IMR-90 (cell line): ENCODE data around the gene CYP27B1. TPM values are rescaled to one million over a fixed set of nuclear protein-coding genes. Genes with fewer than 3 reads are reported as not detected.

ENCODE experiments used
- ATAC-seq: fragments of 200-7000 bp; cut with Tn5 transposase; 2 replicates; pipeline ENCODE4 v1.9.1; 2020; ENCODE audit warnings: low read depth, mild to moderate bottlenecking, moderate library complexity
- BruUV-seq: library from RNA; stranded (reverse); fragments of 400-500 nt; replicated peaks from 2 replicates; lab custom pipeline; 2021; lab: Mats Ljungman, UMichigan
- CTCF ChIA-PET: fragments of 300-600 bp; formaldehyde crosslinking; extraction: SDS; loops from one replicate; lab custom pipeline; 2021; ENCODE audit warnings: antibody characterized with exemption; lab: Yijun Ruan, JAX
- POLR2A ChIA-PET: fragments of 300-600 bp; sonication (Branson Sonifier 250); formaldehyde crosslinking; loops from one replicate; lab custom pipeline; 2022; ENCODE audit warnings: antibody characterized with exemption; ENCODE audit not compliant: unreplicated experiment; lab: Charles Lee
- DNase-seq: peaks from one replicate; pipeline ENCODE4 v3.0.0; 2013
- H2AFZ ChIP-seq: replicated peaks from 2 replicates; pipeline ENCODE3; 2013; ENCODE audit warnings: low read length, mild to moderate bottlenecking; ENCODE audit not compliant: poor library complexity
- H2AK5ac ChIP-seq: 2 replicates; pipeline ENCODE4 v1.6.1; 2013; ENCODE audit warnings: low read depth, low read length, inconsistent platforms
- H2AK9ac ChIP-seq: replicated peaks from 2 replicates; pipeline ENCODE3; 2013; ENCODE audit warnings: mild to moderate bottlenecking, low read depth, low read length, moderate library complexity; ENCODE audit not compliant: poor library complexity
- H2BK120ac ChIP-seq: 2 replicates; pipeline ENCODE4 v1.6.1; 2013; ENCODE audit warnings: low read depth, low read length, inconsistent platforms
- H2BK15ac ChIP-seq: 3 replicates; pipeline ENCODE4 v1.6.1; 2013; ENCODE audit warnings: low read depth, low read length, inconsistent platforms
- H2BK20ac ChIP-seq: 2 replicates; pipeline ENCODE4 v1.6.1; 2013; ENCODE audit warnings: low read depth, mild to moderate bottlenecking, inconsistent platforms, low read length, moderate library complexity
- H2BK5ac ChIP-seq: 2 replicates; pipeline ENCODE4 v1.6.1; 2013; ENCODE audit warnings: mild to moderate bottlenecking, low read depth, low read length, inconsistent platforms; ENCODE audit not compliant: poor library complexity, severe bottlenecking
- H3K14ac ChIP-seq: replicated peaks from 2 replicates; pipeline ENCODE4 v1.6.1; 2013; ENCODE audit warnings: low read depth, low read length, inconsistent platforms
- H3K18ac ChIP-seq: 2 replicates; pipeline ENCODE4 v1.6.1; 2013; ENCODE audit warnings: low read depth, low read length, control low read depth
- H3K23ac ChIP-seq: 2 replicates; pipeline ENCODE4 v1.6.1; 2013; ENCODE audit warnings: low read depth, low read length, inconsistent platforms
- H3K27ac ChIP-seq: 2 replicates; pipeline ENCODE4 v1.5.1; 2013; ENCODE audit warnings: mild to moderate bottlenecking, control low read depth, low read length; ENCODE audit not compliant: insufficient read depth
- H3K27me3 ChIP-seq: 2 replicates; pipeline ENCODE4 v1.6.1; 2013; ENCODE audit warnings: low read length; ENCODE audit not compliant: control insufficient read depth, insufficient read depth
- H3K36me3 ChIP-seq: 2 replicates; pipeline ENCODE4 v1.6.1; 2013; ENCODE audit warnings: low read length, mixed read lengths; ENCODE audit not compliant: control insufficient read depth, insufficient read depth
- H3K4ac ChIP-seq: 2 replicates; pipeline ENCODE4 v1.6.1; 2013; ENCODE audit warnings: low read depth, low read length, inconsistent platforms
- H3K4me1 ChIP-seq: 2 replicates; pipeline ENCODE4 v1.6.1; 2013; ENCODE audit warnings: low read length, mixed read lengths; ENCODE audit not compliant: control insufficient read depth, insufficient read depth
- H3K4me2 ChIP-seq: 2 replicates; pipeline ENCODE4 v1.6.1; 2013; ENCODE audit warnings: low read depth, mild to moderate bottlenecking, control low read depth, low read length, moderate library complexity
- H3K4me3 ChIP-seq: 2 replicates; pipeline ENCODE4 v1.5.1; 2013; ENCODE audit warnings: low read depth, mild to moderate bottlenecking, control low read depth, low read length, moderate library complexity; ENCODE audit not compliant: insufficient read depth
- H3K56ac ChIP-seq: 2 replicates; pipeline ENCODE4 v1.6.1; 2013; ENCODE audit warnings: low read length, inconsistent platforms; ENCODE audit not compliant: insufficient read depth; ENCODE audit errors: extremely low read depth
- H3K79me1 ChIP-seq, 2 experiments: 2 replicates each; pipeline ENCODE4 v1.6.1; 2013; ENCODE audit warnings: low read length in 2 of 2, inconsistent platforms in 1 of 2, low read depth in 1 of 2
- H3K9ac ChIP-seq: 2 replicates; pipeline ENCODE4 v1.6.1; 2013; ENCODE audit warnings: low read depth, low read length, control low read depth
- H3K9me1 ChIP-seq: 2 replicates; pipeline ENCODE4 v1.6.1; 2013; ENCODE audit warnings: low read length, inconsistent platforms; ENCODE audit not compliant: insufficient read depth
- H3K9me3 ChIP-seq: 2 replicates; pipeline ENCODE4 v1.6.1; 2013; ENCODE audit warnings: low read length; ENCODE audit not compliant: control insufficient read depth, insufficient read depth
- H4K20me1 ChIP-seq: 2 replicates; pipeline ENCODE4 v1.6.1; 2013; ENCODE audit warnings: low read length, inconsistent platforms; ENCODE audit not compliant: insufficient read depth
- H4K5ac ChIP-seq: 2 replicates; pipeline ENCODE4 v1.6.1; 2013; ENCODE audit warnings: mild to moderate bottlenecking, low read depth, low read length, control low read depth
- H4K8ac ChIP-seq, 2 experiments: 2 replicates each; pipeline ENCODE4 v1.6.1; 2013; ENCODE audit warnings: low read depth in 2 of 2, low read length in 2 of 2, control low read depth in 1 of 2, inconsistent platforms in 1 of 2
- H4K91ac ChIP-seq: 2 replicates; pipeline ENCODE4 v1.6.1; 2013; ENCODE audit warnings: low read depth, low read length, inconsistent platforms; ENCODE audit not compliant: insufficient read depth
- MAZ ChIP-seq: IDR thresholded peaks from 2 replicates; pipeline ENCODE4 v1.6.1; 2012; ENCODE audit warnings: low read depth, mild to moderate bottlenecking, low read length, improper control_type of control experiment, moderate library complexity, borderline replicate concordance
- MXI1 ChIP-seq: IDR thresholded peaks from 2 replicates; pipeline ENCODE4 v1.6.1; 2012; ENCODE audit warnings: low read depth, mild to moderate bottlenecking, low read length, moderate library complexity, borderline replicate concordance
- NFE2L2 ChIP-seq: fragments of 150-350 bp; IDR thresholded peaks from 2 replicates; pipeline ENCODE4 v1.6.1; 2016; ENCODE audit warnings: low read depth, mild to moderate bottlenecking, low read length
- POLR2A ChIP-seq: IDR thresholded peaks from 2 replicates; pipeline ENCODE4 v1.6.1; 2012; ENCODE audit warnings: mild to moderate bottlenecking, low read depth, low read length
- RAD21 ChIP-seq: IDR thresholded peaks from 2 replicates; pipeline ENCODE4 v1.6.1; 2012; ENCODE audit warnings: low read length, improper control_type of control experiment
- RCOR1 ChIP-seq: IDR thresholded peaks from 2 replicates; pipeline ENCODE4 v1.6.1; 2012; ENCODE audit warnings: mild to moderate bottlenecking, low read length, improper control_type of control experiment; ENCODE audit not compliant: insufficient replicate concordance
- RFX5 ChIP-seq: IDR thresholded peaks from 2 replicates; pipeline ENCODE4 v1.8.0; 2012; ENCODE audit warnings: low read depth, mild to moderate bottlenecking, low read length, moderate library complexity
- SMC3 ChIP-seq: fragments of 150-350 bp; IDR thresholded peaks from 2 replicates; pipeline ENCODE4 v1.6.1; 2016; ENCODE audit warnings: low read depth, mild to moderate bottlenecking, antibody characterized with exemption, low read length, moderate library complexity
- USF2 ChIP-seq: fragments of 150-350 bp; IDR thresholded peaks from 2 replicates; pipeline ENCODE4 v1.6.1; 2017; ENCODE audit warnings: mild to moderate bottlenecking, antibody characterized with exemption, low read length, low read depth
- WGBS, 2 experiments: methylation state at CpG; one replicate each; pipeline versions ENCODE4 v1.1.5 to v1.1.7; 2013; ENCODE audit warnings: missing lambda C conversion rate in 2 of 2; ENCODE audit not compliant: insufficient read length in 1 of 2; ENCODE audit errors: extremely low coverage in 2 of 2; 5-methylcytosine and 5-hydroxymethylcytosine counted together
- dilution Hi-C: fragments of 300-500 bp; cut with HindIII; formaldehyde crosslinking; loops from one replicate; pipeline ENCODE4 v1.14.3; 2018; ENCODE audit warnings: low sequenced_read_pairs; ENCODE audit not compliant: unreplicated experiment
- in situ Hi-C: fragments of 300-500 bp; cut with MboI; formaldehyde crosslinking; loops from 3 replicates; pipeline ENCODE4 v1.14.3; 2019; ENCODE audit warnings: low sequenced_read_pairs, inconsistent platforms, mixed read lengths
- intact Hi-C: fragments of 100-400 bp; cut with micrococcal nuclease; formaldehyde crosslinking; loops from 2 replicates; pipeline ENCODE4 v1.10.0; 2022
- polyA plus RNA-seq, 3 experiments: library from polyadenylated mRNA; depleted of rRNA; stranded (reverse); fragments of >200 nt; gene quantifications; 2 replicates each; pipeline ENCODE4 v1.2.3, GENCODE V29; 2012; ENCODE audit warnings: low replicate concordance in 1 of 3
- total RNA-seq: library from RNA; depleted of rRNA; stranded (reverse); fragments of >200 nt; gene quantifications from 2 replicates; pipeline ENCODE4 v1.2.3, GENCODE V29; 2012

The CYP27B1 gene
- total and polyA plus RNA-seq, 2 of the 4 experiments (the other 2 are of a cell fraction), result 0.36 to 1.3 TPM

- Histone ChIP-seq H3K9me1 (no peaks in the 10 kb centered on the region), H3K9me3 (no peaks in the 10 kb centered on the region), H4K20me1 (no peaks in the 10 kb centered on the region), H4K5ac (no peak overlapping the region), H2BK15ac (no peak overlapping the region), H2BK120ac (no peak overlapping the region), H2BK5ac (no peak overlapping the region), H2AK5ac (no peak overlapping the region), H3K4me3 (no peak overlapping the region), H3K36me3 (peaks cover 4% of the 10 kb centered on the region), H3K4me2 (no peak overlapping the region), H2AFZ (no peak overlapping the region), H2AK9ac (no peak overlapping the region), H4K8ac (no peak overlapping the region), H3K14ac (no peak overlapping the region), H3K4me1 (0 out of 2 replicates have a peak, but pooled peaks cover 2% of the 10 kb centered on the region), H3K27ac (no peak overlapping the region), H3K4ac (no peak overlapping the region), H4K91ac (no peak overlapping the region), H3K18ac (no peak overlapping the region), H3K56ac (no peak overlapping the region), H2BK20ac (no peak overlapping the region), H3K9ac (no peak overlapping the region), H3K27me3 (no peaks in the 10 kb centered on the region), H3K79me1 (peaks cover 10 to 20% of the 10 kb centered on the region in 2 experiments; a peak in 3 of 4 replicates), H3K23ac (no peak overlapping the region)
- ATAC-seq (no peak), DNase-seq (peak; percentile 46)
- dilution Hi-C loops, result no loop called here
- intact Hi-C loops, result no loop called here
- no CpG with 5 or more reads among the region's 1 CpG for WGBS, 2 experiments
- ChIA-PET POLR2A (no interaction called here), CTCF (no interaction called here)
- TF ChIP-seq POLR2A (no peak), RCOR1 (no peak), RAD21 (no peak), SMC3 (no peak), USF2 (no peak), RFX5 (no peak), NFE2L2 (no peak), MAZ (no peak), MXI1 (no peak)
- in situ Hi-C loops, result no loop called here
- no TSS peak for BruUV-seq
Measured at GRCh38 chr12:57779736-57780135, 12.9 kb upstream of the CYP27B1 start.
